A673 (cell line): Measurements from ENCODE around the gene NOS1AP. TPM values are rescaled to one million over a fixed set of nuclear protein-coding genes. Genes with fewer than 3 reads are reported as not detected.

Experiments
- BruUV-seq: library from RNA; stranded (reverse); fragments of 400-500 nt; replicated peaks from 2 replicates; lab custom pipeline; 2021; lab: Mats Ljungman, UMichigan
- CTCF ChIA-PET: fragments of 300-600 bp; sonication (Branson Sonifier 250); formaldehyde crosslinking; loops from one replicate; lab custom pipeline; 2022; ENCODE audit warnings: antibody characterized with exemption; lab: Charles Lee
- POLR2A ChIA-PET: fragments of 300-600 bp; sonication (Branson Sonifier 250); formaldehyde crosslinking; loops from one replicate; lab custom pipeline; 2022; ENCODE audit warnings: antibody characterized with exemption; ENCODE audit not compliant: low non-redundant PET; lab: Charles Lee
- DNase-seq: peaks from one replicate; pipeline ENCODE4 v3.0.0-alpha.2; 2015; ENCODE audit warnings: low spot score
- H3K27ac ChIP-seq: fragments of 200-600 bp; sonication (generic); 2 replicates; pipeline ENCODE4 v1.5.1; 2016; ENCODE audit warnings: mixed run types, low read depth, mild to moderate bottlenecking, mixed read lengths, antibody characterized with exemption, low read length; ENCODE audit not compliant: poor library complexity, severe bottlenecking
- H3K27me3 ChIP-seq: fragments of 200-600 bp; sonication (generic); replicated peaks from 2 replicates; pipeline ENCODE4 v1.6.1; 2017; ENCODE audit warnings: mixed run types, low read depth, mild to moderate bottlenecking, mixed read lengths, antibody characterized with exemption, low read length; ENCODE audit not compliant: insufficient read depth, poor library complexity
- H3K36me3 ChIP-seq: fragments of 200-600 bp; sonication (generic); 2 replicates; pipeline ENCODE4 v1.6.1; 2016; ENCODE audit warnings: mixed run types, mild to moderate bottlenecking, mixed read lengths, antibody characterized with exemption, low read length; ENCODE audit not compliant: insufficient read depth, poor library complexity, severe bottlenecking
- H3K4me1 ChIP-seq: fragments of 200-600 bp; sonication (generic); 2 replicates; pipeline ENCODE4 v1.6.1; 2017; ENCODE audit warnings: mixed run types, mild to moderate bottlenecking, mixed read lengths, antibody characterized with exemption, low read length; ENCODE audit not compliant: insufficient read depth, poor library complexity, severe bottlenecking
- H3K4me3 ChIP-seq: fragments of 200-600 bp; sonication (generic); 2 replicates; pipeline ENCODE4 v1.5.1; 2016; ENCODE audit warnings: low read depth, mixed run types, mild to moderate bottlenecking, mixed read lengths, low read length; ENCODE audit not compliant: poor library complexity, severe bottlenecking
- H3K9me3 ChIP-seq: fragments of 200-600 bp; sonication (generic); 2 replicates; pipeline ENCODE4 v1.6.1; 2016; ENCODE audit warnings: mixed run types, low read depth, mild to moderate bottlenecking, mixed read lengths, antibody characterized with exemption, low read length; ENCODE audit not compliant: poor library complexity, severe bottlenecking
- EZH2 ChIP-seq: fragments of 200-600 bp; sonication (generic); IDR thresholded peaks from 2 replicates; pipeline ENCODE4 v1.6.1; 2017; ENCODE audit warnings: borderline replicate concordance, low read depth, mild to moderate bottlenecking, mixed read lengths, antibody characterized with exemption, low read length; ENCODE audit not compliant: poor library complexity, severe bottlenecking
- intact Hi-C: fragments of 100-400 bp; cut with micrococcal nuclease; formaldehyde crosslinking; loops from one replicate; pipeline ENCODE4 v1.10.0; 2022; ENCODE audit not compliant: unreplicated experiment
- total RNA-seq: library from RNA; stranded (reverse); gene quantifications from 2 replicates; pipeline ENCODE4 v1.2.3, GENCODE V29; 2021
- TF ChIP-seq, protein P1 (sequence below): fragments of 300-800, 200-600 bp; sonication (generic); conservative IDR thresholded peaks from 2 replicates; pipeline ENCODE4 v1.5.1; 2017; ENCODE audit warnings: low read depth, mild to moderate bottlenecking, antibody characterized with exemption, low read length, moderate library complexity, mixed read lengths

Gene NOS1AP
- total RNA-seq, 1 experiment from 2014 or later, result 28.0 TPM

DNA sequence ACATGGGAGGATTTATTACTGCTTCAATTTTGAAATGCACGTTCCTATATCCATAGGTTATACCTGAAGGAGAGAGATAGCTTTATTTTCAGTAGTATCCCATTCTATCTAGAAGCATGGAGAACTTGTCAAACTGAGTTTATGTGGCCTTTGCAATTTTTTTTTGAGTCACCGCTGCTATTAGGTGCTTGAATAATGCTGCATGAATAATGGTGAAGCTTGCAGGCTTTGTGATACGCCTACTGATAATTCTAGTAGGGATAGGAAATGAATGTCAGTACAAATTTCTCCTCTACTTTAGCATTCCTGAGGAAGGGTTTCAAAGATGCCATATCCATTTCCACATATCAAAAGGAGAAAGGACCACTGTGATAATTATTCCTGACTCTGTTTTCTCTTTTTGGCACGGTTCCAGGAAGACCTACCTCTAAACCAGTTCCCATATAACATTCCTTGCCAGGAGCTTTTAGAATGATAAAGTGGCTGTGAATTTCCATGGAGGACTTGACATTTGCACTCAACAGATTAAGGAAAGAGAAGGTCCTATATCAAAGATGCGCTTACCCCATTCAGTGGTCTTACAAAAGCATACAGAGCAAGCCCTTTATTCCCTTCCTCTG lies 223.7 kb downstream of the NOS1AP start:
- POLR2A ChIA-PET, result no interaction called here
- peak overlapping the region; percentile 16 for H3K27ac ChIP-seq
- CTCF ChIA-PET, result no interaction called here
- BruUV-seq, result no TSS peak
- no peaks in the 10 kb centered on the region for H3K27me3 ChIP-seq
- TF ChIP-seq, protein P1, sequence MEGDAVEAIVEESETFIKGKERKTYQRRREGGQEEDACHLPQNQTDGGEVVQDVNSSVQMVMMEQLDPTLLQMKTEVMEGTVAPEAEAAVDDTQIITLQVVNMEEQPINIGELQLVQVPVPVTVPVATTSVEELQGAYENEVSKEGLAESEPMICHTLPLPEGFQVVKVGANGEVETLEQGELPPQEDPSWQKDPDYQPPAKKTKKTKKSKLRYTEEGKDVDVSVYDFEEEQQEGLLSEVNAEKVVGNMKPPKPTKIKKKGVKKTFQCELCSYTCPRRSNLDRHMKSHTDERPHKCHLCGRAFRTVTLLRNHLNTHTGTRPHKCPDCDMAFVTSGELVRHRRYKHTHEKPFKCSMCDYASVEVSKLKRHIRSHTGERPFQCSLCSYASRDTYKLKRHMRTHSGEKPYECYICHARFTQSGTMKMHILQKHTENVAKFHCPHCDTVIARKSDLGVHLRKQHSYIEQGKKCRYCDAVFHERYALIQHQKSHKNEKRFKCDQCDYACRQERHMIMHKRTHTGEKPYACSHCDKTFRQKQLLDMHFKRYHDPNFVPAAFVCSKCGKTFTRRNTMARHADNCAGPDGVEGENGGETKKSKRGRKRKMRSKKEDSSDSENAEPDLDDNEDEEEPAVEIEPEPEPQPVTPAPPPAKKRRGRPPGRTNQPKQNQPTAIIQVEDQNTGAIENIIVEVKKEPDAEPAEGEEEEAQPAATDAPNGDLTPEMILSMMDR, result no peak
- no peak for TF ChIP-seq EZH2
- H3K9me3 ChIP-seq, result no peaks in the 10 kb centered on the region
- H3K4me3 ChIP-seq, result no peak overlapping the region
- intact Hi-C loops, result loop anchor here (10.0 kb wide), 1 partner anchor 212 kb away; no protein-coding TSS in a partner anchor
- H3K36me3 ChIP-seq, result no peaks in the 10 kb centered on the region
- no peak for DNase-seq
- peaks cover 75% of the 10 kb centered on the region for H3K4me1 ChIP-seq

DNA sequence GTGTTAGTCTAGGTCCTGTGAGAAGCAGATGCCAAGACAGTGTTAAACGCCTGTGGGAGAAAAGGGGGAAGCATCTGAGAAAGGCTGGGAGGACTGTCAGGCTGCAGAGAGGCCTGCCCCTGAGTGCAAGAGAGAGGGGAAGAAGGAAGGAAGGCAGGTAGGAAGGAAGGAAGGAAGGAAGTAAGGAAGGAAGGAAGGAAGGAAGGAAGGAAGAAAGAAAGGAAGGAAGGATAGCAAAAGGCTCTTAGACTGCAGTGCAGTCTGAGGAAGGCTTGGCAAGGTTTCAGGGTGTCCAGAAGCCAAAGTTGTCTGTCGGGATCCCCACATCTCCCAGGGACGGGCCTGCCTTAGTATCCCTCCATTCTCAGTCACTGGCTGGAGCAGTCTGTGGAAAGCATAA lies 224.5 kb downstream of the NOS1AP start:
- Histone ChIP-seq H3K36me3 (no peaks in the 10 kb centered on the region), H3K4me3 (no peak overlapping the region), H3K4me1 (peaks cover 70% of the 10 kb centered on the region), H3K27me3 (no peaks in the 10 kb centered on the region), H3K27ac (peak overlapping the region; percentile 6), H3K9me3 (no peaks in the 10 kb centered on the region)
- no peak for TF ChIP-seq EZH2
- DNase-seq, result no peak
- no TSS peak for BruUV-seq
- POLR2A ChIA-PET, result no interaction called here
- CTCF ChIA-PET, result no interaction called here
- intact Hi-C loops, result loop anchor here (10.0 kb wide), 1 partner anchor 211 kb away; no protein-coding TSS in a partner anchor

DNA sequence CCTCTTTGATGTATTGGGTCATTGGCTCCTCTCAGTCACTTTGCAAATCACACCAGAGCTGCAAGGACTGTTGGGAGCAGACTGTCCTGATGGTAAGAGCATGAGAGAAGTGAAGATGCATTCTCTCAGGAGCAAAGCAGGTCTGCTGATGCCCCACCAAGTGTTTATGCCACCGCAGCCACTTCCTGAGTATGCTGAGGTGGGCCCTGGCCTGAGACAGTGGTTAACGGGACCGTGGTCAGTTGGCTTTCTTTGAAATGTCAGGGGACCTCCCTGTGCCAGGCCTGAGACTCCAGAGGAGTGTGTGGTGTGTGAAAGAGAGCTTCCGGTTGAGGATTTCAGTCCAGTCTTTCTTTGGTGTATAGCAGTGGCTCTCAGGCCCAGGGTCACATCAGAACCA lies 227.7 kb downstream of the NOS1AP start:
- no peaks in the 10 kb centered on the region for H3K9me3 ChIP-seq
- H3K4me1 ChIP-seq, result peaks cover 65% of the 10 kb centered on the region
- TF ChIP-seq, protein P1, result no peak
- no peak for TF ChIP-seq EZH2
- ChIA-PET CTCF (no interaction called here), POLR2A (no interaction called here)
- no peak for DNase-seq
- H3K27me3 ChIP-seq, result no peaks in the 10 kb centered on the region
- BruUV-seq, result no TSS peak
- H3K4me3 ChIP-seq, result no peak overlapping the region
- no peaks in the 10 kb centered on the region for H3K36me3 ChIP-seq
- intact Hi-C loops, result loop anchor here (10.0 kb wide), 1 partner anchor 208 kb away; no protein-coding TSS in a partner anchor
- peak overlapping the region; percentile 17 for H3K27ac ChIP-seq

DNA sequence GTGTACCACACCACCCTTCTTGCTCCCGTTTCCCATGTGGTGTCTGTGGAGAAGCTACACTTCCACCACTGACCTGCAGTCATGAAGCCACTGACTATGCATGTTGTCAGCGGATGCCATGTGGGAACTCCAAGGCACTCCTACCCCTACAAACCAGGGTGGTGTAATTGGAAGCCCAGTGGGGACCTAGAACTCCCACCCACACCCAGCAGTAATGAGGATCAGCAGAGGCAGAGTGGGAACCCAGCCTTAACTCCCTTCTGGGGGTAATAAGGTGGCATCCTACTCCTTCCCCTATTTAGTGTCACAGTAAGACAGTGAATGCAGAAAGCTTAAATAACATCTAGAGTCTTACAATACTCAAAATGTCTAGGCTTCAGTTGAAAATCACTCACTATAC lies 228.8 kb downstream of the NOS1AP start:
- H3K36me3 ChIP-seq, result no peaks in the 10 kb centered on the region
- DNase-seq, result no peak
- no peaks in the 10 kb centered on the region for H3K9me3 ChIP-seq
- no peaks in the 10 kb centered on the region for H3K27me3 ChIP-seq
- ChIA-PET POLR2A (no interaction called here), CTCF (no interaction called here)
- H3K4me3 ChIP-seq, result no peak overlapping the region
- no TSS peak for BruUV-seq
- no peak for TF ChIP-seq EZH2
- TF ChIP-seq, protein P1, result no peak
- H3K4me1 ChIP-seq, result peaks cover 65% of the 10 kb centered on the region
- peak overlapping the region; percentile 17 for H3K27ac ChIP-seq
- intact Hi-C loops, result loop anchor here (10.0 kb wide), 1 partner anchor 207 kb away; no protein-coding TSS in a partner anchor
